IPS-11a (cell line): ENCODE data around the gene DOCK9.

Source experiments
- H3K4me3 ChIP-seq: one replicate; pipeline ENCODE4 v1.5.1; 2013; ENCODE audit warnings: low read depth, low read length, control low read depth

The DOCK9 gene

GRCh38 chr13:98976338-98976737, 1.5 kb downstream of the DOCK9 start:
- no peak overlapping the region for H3K4me3 ChIP-seq

DNA sequence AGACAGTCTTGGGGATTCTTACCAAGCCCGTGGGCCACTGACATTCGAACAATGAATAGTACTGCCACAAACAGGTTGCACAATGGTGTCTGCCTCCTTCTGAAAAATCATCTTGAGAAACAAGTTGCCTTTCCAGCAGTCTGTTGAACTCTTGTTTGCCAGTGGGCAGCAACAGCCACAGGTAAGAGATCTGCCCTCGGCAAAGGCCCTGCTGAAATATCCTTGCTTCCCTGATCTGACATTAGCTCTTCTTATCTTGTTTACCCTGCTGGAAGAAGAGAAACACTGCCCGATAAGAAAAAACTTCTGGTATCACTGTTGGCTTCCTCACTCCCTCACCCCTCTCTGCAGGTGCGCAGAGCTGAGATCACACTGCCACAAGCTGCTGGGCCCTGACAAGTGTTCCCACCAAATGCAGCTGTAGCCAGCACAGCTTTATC, 2.0 kb downstream of the DOCK9 start:
- H3K4me3 ChIP-seq, result no peak overlapping the region

- H3K4me3 ChIP-seq, result no peak overlapping the region
These were observed 3.8 kb downstream of the DOCK9 start for GRCh38 chr13:98974053-98974452.

DNA sequence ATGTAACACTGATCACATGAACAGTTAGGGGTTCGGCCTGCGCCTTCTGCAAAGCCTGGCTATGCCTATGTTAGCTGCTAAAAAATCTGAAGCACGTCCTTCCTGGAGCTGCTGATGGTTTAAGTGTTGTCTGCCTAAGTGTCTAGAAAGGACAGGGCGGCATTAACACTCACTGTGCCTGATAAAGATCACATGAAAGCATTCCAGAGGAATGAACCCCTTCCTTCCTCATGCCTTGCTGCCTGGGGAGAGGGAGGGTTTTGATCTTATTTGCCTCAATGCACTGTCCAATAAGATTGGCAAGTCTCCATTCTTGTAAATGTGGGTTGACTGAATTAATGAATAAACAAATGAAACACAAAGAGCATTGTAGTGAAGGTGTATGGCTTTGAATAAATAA, 5.2 kb downstream of the DOCK9 start:
- H3K4me3 ChIP-seq, result no peak overlapping the region

- H3K4me3 ChIP-seq, result no peak overlapping the region
These were observed 5.8 kb downstream of the DOCK9 start for GRCh38 chr13:98972059-98972458.

- no peak overlapping the region for H3K4me3 ChIP-seq
These were observed 7.5 kb downstream of the DOCK9 start for GRCh38 chr13:98970330-98970729.

- no peak overlapping the region for H3K4me3 ChIP-seq
These were observed 10.4 kb downstream of the DOCK9 start for GRCh38 chr13:98967491-98967890.

DNA sequence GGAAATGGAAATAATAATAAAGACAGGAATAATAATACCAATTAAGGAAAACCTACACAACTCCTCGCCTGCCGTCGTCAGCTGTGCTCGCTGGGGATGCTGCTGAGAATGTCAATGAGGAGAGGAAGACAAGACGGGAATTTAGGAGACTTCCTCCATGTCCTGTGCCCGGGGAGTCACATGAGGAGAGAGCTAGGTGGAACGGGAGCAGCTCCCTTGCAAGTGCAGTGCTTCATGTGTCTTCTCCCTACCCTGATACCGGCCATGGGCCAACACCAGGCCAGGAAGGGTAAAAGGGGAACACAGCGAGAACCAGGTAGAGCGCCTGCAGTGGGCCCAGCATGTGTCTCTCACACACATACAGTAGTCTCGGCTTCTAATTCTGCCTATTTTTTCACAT, 11.8 kb downstream of the DOCK9 start:
- H3K4me3 ChIP-seq, result no peak overlapping the region

DNA sequence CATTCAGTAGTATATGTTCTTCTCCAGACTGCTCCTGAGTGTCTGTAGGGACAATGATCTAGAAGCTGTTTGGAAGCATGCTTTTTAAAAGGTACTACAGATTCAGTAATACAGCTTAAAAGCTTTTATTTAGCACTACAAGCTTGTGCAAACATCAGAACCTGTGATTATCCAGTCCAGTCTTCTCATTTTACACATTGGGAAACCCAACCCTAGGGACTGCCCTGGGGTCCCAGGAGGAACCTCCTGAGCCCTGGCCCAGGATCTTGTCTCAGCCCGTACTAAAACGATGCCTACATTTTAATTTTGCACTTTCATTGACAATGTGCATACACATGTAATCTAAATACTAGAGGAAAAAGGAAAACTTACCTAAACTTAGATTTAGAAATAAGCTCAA, 12.5 kb downstream of the DOCK9 start:
- H3K4me3 ChIP-seq, result no peak overlapping the region

DNA sequence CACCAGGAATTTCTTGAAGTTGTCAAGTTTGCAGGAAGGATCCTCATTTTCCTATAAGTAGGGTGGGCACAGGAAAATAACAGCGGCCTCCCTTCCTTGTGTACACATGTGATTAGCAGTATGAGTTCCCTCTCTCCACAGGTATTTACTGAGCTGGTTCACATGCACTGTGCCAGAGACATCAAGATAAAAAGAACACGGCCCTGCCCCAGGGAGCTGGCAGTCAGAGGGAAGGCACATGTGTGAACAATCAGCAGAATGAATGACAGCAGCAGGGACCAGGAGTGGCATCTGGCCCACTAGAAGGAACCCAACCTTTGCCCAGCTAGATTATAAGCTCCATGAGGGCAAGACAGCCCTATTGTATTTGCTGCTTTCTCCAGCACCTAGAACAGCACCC, 13.9 kb downstream of the DOCK9 start:
- H3K4me3 ChIP-seq, result no peak overlapping the region

DNA sequence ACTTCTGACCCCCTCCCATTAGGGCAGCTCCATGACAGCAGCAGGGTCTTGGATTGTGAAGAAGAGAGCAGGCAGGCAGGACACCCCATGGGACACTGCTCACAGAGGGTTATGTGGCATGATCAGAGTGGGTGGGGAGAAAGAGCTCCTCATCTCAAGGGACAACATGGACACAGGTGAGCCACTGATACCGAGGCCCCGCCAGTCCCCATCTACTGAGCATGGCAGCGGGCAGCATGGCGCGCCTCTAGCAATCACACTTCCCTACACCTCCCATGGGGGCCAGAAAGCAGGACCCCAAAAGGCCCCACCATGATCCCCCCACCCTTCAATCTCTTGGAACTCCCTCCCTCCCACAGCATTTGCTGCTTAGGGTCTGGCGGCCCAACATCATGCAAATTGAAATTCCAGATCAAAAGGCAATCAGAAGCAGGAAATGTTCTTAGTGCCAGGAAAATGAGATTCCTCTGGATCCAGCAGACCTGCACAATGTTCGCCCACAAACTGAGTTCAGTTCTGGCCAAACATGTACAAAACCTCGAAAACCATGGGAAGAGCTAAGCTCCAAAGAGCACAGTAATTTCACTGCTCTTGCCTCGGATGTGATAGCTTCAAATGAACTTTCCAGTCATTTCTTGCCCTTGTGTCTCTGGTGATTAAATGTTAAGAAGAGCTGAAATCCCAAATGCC, 14.8 kb downstream of the DOCK9 start:
- H3K4me3 ChIP-seq, result no peak overlapping the region

- no peak overlapping the region for H3K4me3 ChIP-seq
These were observed 16.3 kb downstream of the DOCK9 start for GRCh38 chr13:98961503-98962105.

DNA sequence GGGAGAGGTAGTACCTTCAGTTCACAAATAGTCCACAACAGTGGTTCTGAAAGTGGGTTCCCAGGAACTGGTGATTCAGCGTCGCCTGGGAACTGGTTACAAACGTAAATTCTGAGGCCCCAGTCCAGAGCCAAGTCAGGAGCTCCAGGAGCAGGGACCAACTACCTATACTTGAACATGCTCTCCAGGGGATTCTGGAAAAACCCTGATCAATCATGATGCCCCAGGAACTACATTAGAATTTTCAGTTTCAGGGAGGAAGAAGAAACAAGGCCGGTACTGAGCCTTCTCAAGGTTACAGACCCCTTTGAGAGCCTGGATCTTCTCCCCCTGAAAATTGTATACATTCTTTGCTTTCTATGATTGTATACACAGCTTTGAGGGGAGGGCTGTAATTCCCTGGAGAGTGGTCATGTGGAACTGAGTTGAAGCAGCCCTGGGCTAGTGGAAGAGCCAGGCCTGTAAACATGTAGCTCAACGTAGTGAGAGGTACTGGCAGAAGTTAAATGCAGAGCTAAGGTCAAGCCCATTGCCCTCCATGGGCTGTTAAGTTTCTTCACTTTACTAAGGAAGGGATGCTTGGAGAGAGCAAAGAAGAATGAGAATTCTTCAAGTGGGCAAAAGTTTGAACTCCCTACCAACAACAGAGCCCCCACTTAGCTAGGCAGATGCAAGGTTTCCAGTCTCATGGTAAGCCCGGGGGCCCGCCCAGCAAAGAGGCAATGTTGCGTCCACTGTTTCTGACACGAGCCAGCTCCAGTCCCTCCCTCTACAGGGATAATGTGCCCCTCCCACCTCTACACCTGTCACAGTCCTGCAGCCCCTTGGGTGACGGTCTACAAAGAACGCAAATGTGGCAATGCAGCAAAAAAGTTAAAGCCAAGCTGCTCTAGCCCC, 17.0 kb downstream of the DOCK9 start:
- no peak overlapping the region for H3K4me3 ChIP-seq

- H3K4me3 ChIP-seq, result no peak overlapping the region
These were observed 17.9 kb downstream of the DOCK9 start for GRCh38 chr13:98959786-98960605.

- H3K4me3 ChIP-seq, result no peak overlapping the region
These were observed 18.6 kb downstream of the DOCK9 start for GRCh38 chr13:98959291-98959690.

GRCh38 chr13:98958443-98958794, 19.4 kb downstream of the DOCK9 start:
- no peak overlapping the region for H3K4me3 ChIP-seq

- no peak overlapping the region for H3K4me3 ChIP-seq
These were observed 20.0 kb downstream of the DOCK9 start for GRCh38 chr13:98957731-98958442.

DNA sequence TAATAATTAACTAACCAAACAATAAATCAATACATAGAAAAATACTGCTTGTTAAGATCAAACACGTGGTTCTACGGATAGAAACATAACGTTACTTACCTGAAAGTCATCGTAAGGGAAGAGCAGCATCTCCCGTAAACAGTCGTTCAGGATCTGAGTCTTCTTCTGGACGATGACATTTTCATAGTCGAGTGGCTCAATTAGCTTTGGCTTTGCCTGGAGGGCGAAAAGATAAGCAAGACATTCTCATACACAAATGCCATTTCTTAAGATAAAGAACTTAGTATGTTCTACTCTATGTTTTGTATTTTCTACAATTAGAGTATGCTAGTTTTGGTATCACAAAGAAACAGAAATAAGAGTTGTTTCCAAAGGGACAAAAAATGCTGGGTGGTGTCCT, 22.5 kb downstream of the DOCK9 start:
- no peak overlapping the region for H3K4me3 ChIP-seq

- no peak overlapping the region for H3K4me3 ChIP-seq
These were observed 23.6 kb downstream of the DOCK9 start for GRCh38 chr13:98954313-98954712.

DNA sequence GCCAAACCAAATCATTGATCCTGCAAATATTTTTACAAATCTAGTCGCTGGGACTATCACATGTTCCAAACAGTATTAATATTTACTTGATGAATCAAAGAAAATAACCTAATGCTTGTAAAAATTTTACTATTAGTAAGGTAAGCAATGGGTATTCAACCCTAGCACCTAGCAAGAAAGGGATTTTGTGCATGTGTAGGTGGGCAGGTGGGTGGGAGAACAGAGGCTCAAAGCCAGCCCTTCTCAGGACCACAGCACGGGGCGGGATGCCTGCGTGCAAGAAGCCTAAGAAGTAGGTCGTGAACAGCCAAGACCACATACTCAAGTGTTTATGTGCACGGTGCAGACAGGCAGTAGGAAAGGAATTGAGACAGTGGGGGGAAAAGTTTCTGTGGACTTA, 26.6 kb downstream of the DOCK9 start:
- H3K4me3 ChIP-seq, result no peak overlapping the region
